Activated T-cell treated with anti-CD3 and anti-CD28 coated beads, Interleukin-2, amount 50 U/mL, for 1 hour (primary cell): ENCODE data around the gene SHANK2.

ENCODE experiments used
- DNase-seq: peaks from one replicate; pipeline ENCODE4 v3.0.0-alpha.2; 2020

Gene SHANK2

GRCh38 chr11:71218789-71219499 lies 33.4 kb downstream of the SHANK2 start:
- DNase-seq, result no peak

GRCh38 chr11:71215425-71215965 lies 36.9 kb downstream of the SHANK2 start:
- DNase-seq, result no peak

DNA sequence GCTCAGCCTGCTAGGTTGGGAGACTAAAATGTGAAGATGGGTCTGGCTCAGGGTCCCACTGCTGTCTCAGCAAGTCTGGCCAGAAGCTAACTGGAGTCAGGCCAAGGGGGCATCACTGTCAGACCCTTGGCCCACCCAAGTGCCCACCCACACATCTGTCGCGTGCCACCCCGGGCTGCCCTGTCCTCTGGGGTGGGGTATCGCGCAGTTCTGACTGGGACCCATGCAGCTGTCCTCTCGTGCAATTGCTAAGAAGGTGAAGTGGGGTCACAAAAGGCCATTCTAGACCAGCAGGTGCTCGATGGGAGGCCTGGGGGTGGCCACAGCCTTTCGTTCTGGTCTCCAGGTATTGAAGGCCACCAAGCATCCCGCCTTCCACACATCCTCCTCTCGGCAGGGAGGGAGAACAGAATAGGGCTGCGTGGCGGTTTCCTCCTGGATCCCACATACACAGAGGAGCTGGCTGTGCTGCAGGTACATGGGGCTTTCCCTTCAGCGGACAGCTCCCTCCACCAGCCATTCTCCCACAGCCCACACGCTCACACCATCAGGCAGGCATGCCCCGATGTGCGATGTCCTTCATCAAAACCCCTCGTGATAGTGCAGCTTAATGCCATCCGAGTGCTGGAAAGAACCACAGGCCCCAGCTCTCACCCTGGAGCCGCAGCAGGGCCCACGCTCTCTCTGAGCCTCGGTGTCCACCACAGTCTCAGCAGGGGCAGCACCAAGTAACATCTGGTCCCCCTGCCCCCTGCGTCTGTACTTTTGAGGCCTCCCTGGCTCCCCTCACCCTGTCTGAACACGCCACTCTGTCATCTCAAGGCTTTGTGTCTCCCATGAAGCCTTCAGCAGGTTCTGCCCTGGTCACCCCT lies 37.6 kb downstream of the SHANK2 start:
- no peak for DNase-seq

DNA sequence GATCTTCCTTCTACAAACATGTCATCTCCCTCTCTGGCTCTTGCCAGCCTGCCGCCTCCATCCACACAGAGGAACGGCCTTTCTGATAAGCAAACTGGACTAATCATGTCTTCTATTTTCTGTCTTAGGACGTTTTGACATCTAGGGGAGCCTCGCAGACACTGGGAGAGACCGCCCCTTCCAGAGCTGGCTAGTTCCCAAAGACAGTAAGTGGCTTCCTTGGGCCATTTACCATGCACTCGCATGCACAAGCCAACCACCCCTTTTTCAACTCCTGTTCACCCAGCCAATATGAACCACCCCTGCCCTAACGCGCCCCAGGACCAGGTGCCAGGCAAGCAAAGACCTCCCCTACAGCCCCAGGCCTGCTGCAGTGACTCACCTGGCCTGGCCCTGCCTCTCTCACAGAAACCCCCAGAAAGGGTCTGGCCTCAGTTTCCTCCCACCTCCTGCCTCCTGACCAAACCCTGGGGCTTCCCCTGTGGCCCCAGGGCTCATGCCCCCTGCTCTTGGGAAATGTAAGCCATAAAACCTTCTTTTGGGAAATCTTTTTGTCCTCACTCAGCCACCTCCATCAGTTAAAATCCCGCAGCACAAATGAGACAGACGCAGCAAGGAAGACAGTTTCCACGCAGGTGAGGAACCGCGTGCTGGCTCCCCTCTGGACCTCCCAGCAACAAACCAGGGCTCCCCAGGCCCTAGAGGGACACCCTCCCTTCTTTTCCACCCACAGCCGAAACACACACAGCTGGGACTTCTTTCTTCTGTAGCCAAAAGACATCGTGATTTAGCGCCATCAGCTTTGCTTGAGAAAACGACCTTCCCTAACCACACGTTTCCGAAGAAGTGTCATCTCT lies 38.5 kb downstream of the SHANK2 start:
- DNase-seq, result no peak

GRCh38 chr11:71212871-71213559 lies 39.4 kb downstream of the SHANK2 start:
- no peak for DNase-seq

- no peak for DNase-seq
These were observed 40.7 kb downstream of the SHANK2 start for GRCh38 chr11:71211631-71212030.

DNA sequence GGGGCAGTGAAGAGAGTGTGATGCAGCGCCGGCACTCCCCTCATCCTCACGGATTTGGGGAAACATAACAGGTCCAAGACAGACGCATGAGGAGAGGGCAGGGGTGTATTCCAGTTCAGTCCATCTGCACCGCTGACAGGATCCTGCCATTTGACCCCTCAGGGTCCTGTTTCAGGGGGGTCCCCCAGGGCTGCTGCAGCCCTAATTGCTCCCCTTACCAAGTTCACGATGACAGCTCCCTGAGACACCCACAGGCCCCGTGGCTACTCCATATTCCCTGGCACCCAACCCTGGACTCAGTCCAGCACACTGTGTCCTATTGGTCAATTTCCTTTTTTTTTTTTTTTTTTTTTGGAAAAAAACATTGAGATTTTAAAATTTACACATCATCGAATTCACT lies 41.5 kb downstream of the SHANK2 start:
- DNase-seq, result no peak

DNA sequence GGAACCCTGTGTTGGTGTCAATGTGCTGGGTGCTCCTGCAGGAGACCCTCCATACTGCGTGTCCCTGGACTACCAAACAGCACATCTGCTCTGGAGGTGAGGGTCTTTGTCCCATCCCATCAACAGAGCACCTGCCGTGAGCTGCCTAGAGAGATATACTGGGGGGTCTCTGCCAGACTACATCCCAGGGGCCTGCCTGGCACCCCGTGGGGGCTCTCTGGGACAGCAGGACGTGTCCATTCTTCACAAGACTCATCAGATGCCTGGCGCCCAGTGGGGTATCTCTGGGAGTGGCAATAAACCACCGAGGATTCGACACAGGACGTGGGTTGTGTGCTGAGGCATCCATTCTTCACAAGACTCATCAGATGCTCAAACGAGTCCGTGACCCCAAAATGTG lies 42.7 kb downstream of the SHANK2 start:
- DNase-seq, result no peak

GRCh38 chr11:71209181-71209580 lies 43.2 kb downstream of the SHANK2 start:
- no peak for DNase-seq

DNA sequence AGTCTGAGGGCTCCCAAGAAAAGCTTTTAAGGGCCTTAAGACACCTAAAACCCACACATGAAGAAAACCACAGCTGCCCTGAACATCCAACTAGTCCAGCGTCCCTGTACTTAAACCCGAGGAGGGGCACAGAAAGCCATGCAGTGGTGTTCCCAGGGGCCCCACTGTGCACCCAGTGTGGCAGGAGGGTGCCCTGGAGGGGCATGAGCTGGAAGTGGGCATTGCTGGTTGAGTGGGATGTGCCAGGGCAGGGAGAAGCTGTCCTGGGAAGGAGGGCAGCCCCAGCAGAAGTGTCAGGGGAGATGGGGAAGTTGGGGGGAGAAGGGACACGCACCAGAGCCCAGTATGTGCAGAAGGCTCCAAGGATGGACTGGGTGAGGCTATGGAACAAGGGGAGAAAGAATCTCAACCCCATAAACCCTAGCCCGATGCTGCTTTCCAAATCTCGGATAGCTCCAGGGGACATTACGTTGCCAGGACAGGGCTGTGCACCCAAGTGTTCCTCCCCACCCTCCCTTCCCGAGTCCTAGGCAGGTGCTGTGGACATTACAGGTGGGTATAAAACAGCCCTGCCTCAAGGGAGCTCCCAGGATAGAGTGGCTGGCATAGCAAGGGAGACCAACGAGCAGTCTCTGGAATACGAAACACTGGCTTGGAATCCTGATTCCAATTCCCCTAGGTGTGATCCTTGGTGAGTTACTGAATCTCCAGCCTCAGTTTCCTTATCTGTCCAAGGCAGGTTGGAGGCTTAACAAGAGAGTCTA lies 44.2 kb downstream of the SHANK2 start:
- DNase-seq, result no peak

DNA sequence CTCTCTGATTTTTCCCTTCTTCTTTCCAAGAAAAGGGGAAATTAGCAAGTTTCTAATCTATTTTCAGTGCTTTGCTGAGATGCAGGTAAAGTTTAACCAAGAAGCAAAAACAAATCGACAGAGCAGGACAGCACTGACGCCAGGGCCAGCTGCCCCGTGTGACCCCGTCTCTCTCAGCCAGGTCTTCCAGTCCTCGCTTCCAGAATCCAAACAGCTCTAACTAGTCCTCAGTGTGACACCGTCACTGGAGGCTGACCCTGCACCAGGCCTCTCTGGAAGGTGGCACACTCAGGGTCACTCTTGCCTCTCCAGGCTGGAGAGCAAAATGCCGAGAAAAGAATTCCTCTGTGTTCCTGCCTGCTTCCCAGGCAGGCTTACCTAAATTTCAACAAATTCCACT lies 44.8 kb downstream of the SHANK2 start:
- DNase-seq, result no peak

GRCh38 chr11:71206186-71206585 lies 46.2 kb downstream of the SHANK2 start:
- DNase-seq, result no peak

GRCh38 chr11:71204748-71205664 lies 47.4 kb downstream of the SHANK2 start:
- no peak for DNase-seq

GRCh38 chr11:71204294-71204693 lies 48.1 kb downstream of the SHANK2 start:
- no peak for DNase-seq

DNA sequence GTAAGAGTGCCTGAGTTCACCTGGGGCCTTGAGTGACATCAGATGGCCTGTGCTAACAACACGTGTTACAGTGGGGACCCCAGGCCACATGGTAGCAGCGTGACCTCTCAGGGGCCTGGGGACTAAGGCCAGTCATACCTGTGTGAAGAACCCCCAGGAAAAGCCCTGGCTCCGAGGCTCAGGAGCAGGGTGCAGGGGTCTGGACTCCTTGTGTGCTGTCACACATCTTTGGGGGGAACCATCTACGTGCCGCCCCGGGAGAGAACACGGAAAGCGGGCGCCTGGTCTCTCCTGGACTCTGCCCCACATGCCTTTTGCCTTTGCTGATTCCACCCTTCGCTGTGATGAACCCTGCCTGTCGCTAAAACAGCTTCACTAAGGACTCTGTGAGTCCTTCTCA lies 48.7 kb downstream of the SHANK2 start:
- DNase-seq, result no peak

DNA sequence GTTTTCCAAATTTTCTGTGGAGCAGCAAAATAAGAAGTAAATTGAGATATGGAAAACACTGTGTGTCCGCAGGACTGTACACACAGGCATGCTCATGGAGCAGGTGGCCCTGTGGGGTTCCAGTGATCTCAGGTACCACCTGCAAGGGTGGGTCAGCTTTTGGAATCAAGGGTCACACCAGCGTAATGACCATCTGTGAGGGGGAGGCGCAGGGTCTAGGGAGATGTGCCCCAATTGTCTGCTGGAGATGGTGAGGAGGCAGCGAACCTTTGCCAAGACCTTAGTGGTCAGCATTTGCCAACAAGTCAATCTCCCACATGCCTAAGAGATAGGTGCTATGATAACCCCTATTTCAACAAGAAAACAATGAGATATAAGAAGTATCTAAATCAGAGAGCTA lies 49.4 kb downstream of the SHANK2 start:
- no peak for DNase-seq

- DNase-seq, result no peak
These were observed 49.8 kb downstream of the SHANK2 start for GRCh38 chr11:71202598-71202944.
